Hematopoietic multipotent progenitor cell treated with erythropoietin and hydrocortisone succinate and interleukin-3 and kit ligand, for 15 days (in vitro differentiated cells): ENCODE data around the gene ODF2.

Experiments used
- DNase-seq: peaks from one replicate; pipeline ENCODE4 v3.0.0-alpha.2; 2015; ENCODE audit warnings: low spot score

The ODF2 gene

DNA sequence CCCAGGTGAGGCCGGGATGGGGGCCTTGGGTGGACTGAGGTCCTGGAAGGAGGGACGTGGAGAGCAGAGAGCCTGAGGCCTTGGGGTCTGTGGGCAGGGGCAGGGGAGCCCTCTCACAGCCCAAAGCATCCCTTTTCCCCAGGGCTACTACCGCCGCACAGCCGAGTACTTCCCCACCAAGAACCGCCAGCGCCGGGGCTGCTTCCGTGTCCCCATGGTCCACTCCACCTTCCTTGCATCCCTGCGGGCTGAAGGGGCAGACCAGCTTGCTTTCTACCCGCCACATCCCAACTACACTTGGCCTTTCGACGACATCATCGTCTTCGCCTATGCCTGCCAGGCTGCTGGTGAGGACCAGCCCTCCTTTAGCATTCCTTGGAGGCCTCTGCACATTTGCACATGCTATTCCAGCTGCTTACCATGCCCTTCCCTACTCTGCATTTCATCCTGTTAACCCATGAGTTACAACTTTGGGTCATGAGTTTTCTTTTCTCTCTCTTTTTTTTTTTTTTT is 31.5 kb upstream of the ODF2 start:
- no peak for DNase-seq

DNA sequence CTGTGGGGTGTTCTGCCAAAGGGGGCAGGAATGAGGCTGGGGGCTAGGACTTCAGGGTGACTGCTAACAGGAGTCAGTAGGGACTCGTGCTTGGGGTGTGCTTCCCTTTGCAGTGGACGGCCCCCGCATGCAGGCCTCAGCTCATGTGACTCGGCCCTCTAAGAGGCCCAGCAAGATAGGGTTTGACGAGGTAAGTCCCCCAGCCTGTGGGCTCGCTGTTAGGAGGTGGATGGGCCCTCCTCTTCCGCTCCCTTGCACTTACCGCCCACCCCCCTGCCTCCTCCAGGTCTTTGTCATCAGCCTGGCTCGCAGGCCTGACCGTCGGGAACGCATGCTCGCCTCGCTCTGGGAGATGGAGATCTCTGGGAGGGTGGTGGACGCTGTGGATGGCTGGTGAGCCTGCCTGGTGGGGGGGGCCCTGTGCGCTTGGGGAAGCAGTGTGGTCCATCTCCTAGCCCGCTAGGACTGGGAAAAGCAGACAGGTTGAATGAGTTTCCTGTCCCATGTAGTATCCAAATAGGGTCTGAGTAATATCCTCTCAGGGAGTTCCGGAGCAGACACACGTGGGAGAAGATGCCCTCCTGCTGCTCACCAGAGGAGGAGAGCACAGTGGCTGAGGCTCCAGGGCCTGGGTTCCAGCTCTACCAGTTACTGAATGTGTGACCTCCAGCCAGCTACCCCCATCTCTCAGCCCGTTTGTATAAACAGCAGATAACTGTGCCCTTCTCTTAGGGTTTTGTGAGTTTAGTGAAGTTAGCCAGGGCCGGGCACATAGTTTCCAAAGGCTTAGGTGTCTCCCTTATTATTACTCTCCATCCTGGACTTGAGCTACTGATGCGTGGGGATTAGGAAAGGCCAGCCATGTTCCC is 26.9 kb upstream of the ODF2 start:
- no peak for DNase-seq

DNA sequence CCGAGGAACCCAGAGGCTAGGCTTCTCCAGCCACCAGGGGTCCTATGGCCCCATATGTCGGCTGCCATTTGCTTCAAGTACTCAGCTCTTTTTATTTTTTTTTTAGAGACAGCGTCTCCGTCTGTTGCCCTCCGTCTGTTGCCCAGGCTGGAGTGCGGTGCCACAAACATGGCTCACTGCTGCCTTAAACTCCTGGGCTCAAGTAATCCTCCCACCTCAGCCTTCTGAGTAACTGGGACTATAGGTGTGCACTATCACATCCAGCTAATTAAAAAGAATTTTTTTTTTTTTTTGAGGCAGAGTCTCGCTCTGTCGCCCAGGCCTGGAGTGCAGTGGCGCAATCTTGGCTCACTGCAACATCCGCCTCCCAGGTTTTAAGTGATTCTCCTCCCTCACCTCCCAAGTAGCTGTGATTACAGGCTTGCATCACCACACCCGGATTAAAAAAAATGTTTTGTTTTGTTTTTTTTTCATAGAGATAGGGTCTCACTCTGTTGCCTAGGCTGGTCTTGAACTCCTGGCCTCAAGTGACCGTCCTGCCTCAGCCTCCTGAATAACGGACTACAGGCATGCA is 26.2 kb upstream of the ODF2 start:
- DNase-seq: no peak

DNA sequence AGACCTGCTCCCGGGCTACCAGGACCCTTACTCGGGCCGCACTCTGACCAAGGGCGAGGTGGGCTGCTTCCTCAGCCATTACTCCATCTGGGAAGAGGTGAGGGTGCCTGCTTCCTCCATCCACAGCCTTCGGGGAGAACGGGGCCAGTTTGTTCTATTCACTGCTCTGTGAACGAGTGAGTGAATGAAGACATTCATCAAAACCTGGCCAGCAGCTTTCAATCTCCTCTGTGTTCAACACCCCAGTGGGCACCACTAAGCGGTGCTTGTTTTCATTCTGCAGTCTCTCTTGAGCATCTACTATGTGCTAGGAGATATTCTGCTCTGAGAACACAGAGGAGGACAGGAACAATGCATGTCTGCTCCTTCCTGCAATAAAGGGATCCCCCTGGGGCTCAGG is 24.6 kb upstream of the ODF2 start:
- DNase-seq: no peak

- DNase-seq: no peak
These were observed 21.5 kb upstream of the ODF2 start for GRCh38 chr9:128434340-128434739.

DNA sequence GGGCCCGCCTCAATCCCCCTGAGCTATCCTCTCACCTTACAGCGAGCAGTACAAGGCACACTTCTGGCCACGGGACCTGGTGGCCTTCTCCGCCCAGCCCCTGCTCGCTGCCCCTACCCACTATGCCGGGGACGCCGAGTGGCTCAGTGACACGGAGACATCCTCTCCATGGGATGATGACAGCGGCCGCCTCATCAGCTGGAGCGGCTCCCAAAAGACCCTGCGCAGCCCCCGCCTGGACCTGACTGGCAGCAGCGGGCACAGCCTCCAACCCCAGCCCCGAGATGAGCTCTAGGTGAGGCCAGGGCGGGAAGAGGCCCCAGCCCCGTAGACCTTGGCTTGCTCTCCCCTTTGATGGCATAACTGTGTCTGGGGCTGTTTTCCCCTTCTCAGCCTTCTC is 20.2 kb upstream of the ODF2 start:
- no peak for DNase-seq

DNA sequence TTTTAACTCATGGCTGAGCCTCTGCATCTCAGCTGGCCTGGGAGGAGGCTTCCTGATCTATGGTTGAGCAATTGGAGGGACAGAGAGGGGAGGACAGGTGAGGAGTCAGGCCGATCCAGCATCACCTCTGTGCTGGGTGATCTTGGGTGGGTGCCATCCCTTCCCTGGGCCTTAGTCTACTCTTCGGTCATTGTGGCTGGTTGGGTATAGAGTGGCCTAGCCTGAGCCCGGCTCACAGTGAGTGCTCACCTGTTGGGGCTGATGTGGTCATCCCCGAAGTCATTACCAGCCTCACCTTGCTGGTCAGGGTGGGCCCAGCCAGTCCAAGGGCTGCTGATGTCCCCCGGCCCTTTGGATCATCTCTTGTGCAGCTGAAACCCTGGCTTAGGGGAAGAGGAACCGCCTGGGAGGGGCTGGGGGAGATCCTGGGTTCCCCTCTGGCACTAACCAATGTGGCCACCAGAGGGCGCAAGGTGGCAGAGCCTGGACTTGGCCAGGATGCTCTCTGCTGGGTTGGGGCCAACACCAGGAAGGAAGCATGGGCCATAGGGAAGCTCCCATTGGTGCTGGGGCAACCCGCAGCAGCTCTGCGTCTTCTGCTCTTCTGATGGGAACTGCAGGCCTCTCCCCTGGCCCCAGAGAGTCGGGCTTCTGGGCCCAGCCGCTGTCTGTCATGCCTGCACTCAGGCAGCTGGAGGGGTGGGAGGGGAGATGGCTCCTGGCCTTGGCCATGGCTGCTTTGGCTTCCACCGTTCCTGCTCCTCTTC is 17.3 kb upstream of the ODF2 start:
- peak; percentile 80 for DNase-seq

DNA sequence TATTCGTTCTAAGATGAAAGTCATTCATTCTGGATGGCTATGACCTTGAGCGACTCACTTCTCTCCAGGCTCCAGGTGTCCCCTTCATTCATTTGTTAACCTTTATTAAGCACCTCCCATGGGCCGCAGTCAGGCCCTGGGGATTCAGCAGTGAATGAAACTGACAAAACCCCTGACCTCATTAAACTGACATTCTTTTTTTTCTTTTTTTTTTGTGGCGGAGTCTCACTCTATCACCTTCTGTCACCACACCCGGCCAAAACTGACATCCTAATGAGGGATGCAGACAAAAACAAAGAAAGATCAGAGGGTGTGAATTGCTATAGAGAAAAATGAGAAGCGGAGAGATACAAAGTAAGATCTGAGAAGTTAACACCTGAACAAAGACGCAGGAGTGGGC is 16.5 kb upstream of the ODF2 start:
- DNase-seq: no peak

DNA sequence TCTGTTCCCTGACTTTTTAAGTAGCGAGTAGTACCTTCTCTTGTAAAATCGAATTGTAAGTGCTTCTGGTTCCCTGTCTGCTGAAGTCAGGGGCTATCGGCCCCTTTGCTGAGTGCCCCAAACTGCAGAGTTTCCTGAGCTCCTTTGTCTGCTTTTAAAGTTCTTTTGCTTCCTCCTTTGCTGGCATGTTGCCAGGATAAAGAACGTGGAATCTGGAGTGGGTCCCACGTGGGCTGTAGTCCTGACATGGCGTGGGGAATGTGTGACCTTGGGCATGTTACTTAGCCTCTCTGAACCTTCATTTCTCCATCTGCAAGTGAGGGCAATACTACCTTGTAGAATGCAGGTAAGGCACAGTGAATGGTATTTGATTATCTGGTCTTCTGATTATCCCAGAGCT is 13.7 kb upstream of the ODF2 start:
- DNase-seq: no peak

GRCh38 chr9:128446505-128446904 is 9.3 kb upstream of the ODF2 start:
- DNase-seq: peak; percentile 81

- no peak for DNase-seq
These were observed 7.1 kb upstream of the ODF2 start for GRCh38 chr9:128448746-128449145.

DNA sequence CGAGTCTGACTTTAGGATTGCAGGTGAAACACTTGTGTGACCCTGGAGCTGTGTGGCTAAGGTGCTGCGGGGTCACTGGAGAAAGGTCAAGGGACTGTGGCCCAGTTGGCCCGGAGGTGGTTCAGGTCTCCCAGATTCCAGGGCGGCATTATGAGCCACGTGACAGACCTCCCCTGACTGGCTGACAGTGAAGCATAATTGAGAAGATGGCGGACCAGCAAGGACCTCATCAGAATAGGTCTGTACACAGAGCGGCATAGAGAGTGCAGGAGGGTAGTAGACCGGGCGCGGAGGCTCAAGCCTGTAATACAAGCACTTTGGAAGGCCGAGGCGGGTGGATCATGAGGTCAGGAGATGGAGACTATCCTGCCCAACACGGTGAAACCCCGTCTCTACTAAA is 815 bp upstream of the ODF2 start:
- DNase-seq: no peak

DNA sequence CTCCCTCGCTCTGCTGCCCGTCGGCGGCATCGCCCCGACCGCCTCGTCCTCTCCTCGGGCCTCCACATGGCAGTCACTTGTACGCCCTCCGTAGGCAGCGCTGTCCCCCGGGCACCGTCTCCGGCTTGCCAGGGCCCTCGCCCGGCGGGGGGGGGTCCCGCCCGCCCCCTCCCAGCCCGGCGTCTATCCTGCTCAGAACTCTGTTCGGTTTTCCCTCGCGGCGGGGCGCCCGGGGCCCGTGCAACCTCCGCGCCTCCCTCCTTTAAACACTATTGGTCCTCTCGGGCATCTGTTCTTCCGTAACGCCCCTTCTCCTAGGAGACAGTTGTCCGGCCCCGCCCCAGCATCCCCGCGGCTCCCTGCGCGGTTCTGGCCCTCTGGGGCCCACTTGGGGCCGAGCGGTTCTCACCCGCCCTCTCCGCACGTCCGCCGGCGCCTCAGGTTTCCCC is 831 bp downstream of the ODF2 start:
- DNase-seq: peak; percentile 78

DNA sequence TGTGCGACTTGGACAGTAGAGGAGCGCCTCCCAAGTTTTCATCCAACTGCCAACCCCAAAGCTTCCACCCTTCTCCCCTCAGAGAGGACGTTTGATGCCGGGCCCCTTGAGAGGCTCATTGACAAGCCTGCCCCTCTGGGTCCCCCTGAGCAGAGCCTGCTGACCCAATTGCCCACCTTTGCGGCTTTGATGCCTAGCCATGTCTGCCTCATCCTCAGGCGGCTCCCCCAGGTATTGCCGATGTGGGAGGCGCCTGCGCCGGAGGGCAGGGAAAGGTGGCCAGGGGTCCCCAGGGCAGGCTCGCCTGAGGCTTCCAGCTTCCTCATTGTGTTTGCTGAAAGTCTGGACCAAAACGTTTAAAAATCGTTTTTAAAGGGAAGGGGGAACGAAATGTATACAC is 1.4 kb downstream of the ODF2 start:
- no peak for DNase-seq

DNA sequence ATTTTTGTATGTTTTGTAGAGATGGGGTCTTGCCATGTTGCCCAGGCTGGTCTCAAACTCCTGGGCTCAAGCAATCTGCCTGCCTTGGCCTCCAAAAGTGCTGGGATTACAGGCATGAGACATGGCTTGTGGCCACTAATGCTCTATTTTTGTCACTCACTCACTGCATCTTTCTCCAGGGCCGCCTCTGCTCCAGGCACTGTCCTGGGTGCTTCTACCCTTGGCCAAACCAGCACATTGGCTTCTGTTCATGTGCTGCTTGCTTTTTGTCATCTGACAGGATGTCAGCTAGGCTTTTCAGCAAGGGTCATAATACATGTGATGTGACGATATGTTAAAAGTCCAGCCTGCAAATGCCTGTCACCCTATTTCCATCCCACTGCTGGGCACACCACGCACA is 3.2 kb downstream of the ODF2 start:
- DNase-seq: no peak

GRCh38 chr9:128469070-128469469 is 13.3 kb downstream of the ODF2 start:
- DNase-seq: no peak

DNA sequence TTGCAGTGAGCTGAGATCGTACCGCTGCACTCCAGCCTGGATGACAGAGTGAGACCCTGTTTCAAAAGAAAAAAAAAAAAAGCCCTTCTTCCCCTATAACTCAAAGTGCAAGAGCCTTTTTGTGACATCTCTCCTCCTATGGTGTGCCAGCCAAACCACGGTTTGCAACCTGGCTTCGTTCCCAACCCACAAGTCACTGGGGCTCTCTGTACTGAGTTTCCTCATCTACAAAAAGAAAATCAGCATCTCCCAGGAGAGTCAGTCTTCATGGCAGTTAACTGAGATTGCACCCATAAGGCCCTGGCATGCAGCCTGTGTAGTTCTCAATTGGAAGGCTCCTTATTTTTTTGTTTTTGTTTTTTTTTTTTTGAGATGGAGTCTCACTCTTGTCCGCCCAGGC is 14.8 kb downstream of the ODF2 start:
- DNase-seq: no peak

- no peak for DNase-seq
These were observed 17.3 kb downstream of the ODF2 start for GRCh38 chr9:128473104-128473503.

- DNase-seq: no peak
These were observed 20.1 kb downstream of the ODF2 start for GRCh38 chr9:128475867-128476266.

- DNase-seq: no peak
These were observed 23.5 kb downstream of the ODF2 start for GRCh38 chr9:128479262-128479661.

DNA sequence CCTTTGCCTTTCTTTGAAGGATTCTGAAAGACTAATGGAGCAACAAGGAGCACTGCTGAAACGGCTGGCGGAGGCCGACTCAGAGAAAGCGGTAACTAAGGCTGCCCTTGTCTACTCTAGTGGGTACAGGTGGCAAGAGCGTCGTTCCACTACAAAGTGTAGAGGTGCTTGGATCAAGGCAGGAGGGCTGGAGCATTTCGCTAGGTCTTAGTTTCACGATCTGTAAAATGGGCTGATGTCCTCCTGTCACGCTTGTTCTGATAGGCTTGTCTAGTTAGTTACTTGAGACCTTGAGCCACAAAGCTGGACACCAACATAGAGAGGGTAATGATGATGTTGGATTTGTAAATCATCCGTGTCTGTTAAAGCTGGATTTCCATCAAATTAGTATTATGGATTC is 25.8 kb downstream of the ODF2 start:
- DNase-seq: no peak

DNA sequence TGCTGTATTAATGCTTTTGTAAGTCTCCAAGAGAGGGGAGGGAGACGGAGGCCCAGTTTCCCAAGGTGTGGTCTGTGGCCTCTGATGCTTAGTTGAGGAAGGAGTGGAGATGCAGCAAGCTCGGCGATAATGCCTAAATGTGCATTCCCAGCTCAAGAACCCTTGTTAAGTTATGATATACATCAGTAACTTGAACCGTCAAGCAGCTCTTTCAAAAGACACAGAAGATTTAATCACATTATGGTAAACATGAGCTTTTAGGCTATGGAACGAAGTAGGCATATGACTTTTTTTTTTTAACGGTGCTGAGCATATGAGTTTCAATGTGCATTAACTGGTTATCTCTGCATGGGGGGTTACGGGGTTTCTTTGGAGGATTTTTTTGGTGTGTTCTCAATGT is 26.4 kb downstream of the ODF2 start:
- no peak for DNase-seq
